Stimulated activated memory B cell treated with anti-CD40 and anti-IgM and Interleukin-4, amounts not matched to agents 10 μg/mL and 1 μg/mL and 100 μg/mL, for 72 hours (primary cell): ENCODE measurements around the gene ANTXR2.
A peak's percentile ranks its signal among the peaks of the same experiment; 100 is the strongest.
"Not testable (repeated sequence)": the region's sequence is repeated elsewhere in the genome, so short reads cannot be mapped to it uniquely, and the experiment has no call there.

Experiments used
- ATAC-seq: fragments of 150-1000 bp; cut with Tn5 transposase; 2 replicates; pipeline ENCODE4 v1.10.0; 2021
- H3K27ac Mint-ChIP-seq: one replicate; pipeline ENCODE4 v1.8.0; 2022; ENCODE audit warnings: mild to moderate bottlenecking, mixed read lengths
- H3K27me3 Mint-ChIP-seq: one replicate; pipeline ENCODE4 v1.8.0; 2022; ENCODE audit warnings: mixed read lengths
- H3K36me3 Mint-ChIP-seq: one replicate; pipeline ENCODE4 v1.8.0; 2022; ENCODE audit warnings: mixed read lengths
- H3K4me1 Mint-ChIP-seq: one replicate; pipeline ENCODE4 v1.8.0; 2022; ENCODE audit warnings: mixed read lengths
- H3K4me3 Mint-ChIP-seq: one replicate; pipeline ENCODE4 v1.8.0; 2022; ENCODE audit warnings: mild to moderate bottlenecking, moderate library complexity, mixed read lengths
- H3K9me3 Mint-ChIP-seq: one replicate; pipeline ENCODE4 v1.8.0; 2022; ENCODE audit warnings: mixed read lengths

The ANTXR2 gene

DNA sequence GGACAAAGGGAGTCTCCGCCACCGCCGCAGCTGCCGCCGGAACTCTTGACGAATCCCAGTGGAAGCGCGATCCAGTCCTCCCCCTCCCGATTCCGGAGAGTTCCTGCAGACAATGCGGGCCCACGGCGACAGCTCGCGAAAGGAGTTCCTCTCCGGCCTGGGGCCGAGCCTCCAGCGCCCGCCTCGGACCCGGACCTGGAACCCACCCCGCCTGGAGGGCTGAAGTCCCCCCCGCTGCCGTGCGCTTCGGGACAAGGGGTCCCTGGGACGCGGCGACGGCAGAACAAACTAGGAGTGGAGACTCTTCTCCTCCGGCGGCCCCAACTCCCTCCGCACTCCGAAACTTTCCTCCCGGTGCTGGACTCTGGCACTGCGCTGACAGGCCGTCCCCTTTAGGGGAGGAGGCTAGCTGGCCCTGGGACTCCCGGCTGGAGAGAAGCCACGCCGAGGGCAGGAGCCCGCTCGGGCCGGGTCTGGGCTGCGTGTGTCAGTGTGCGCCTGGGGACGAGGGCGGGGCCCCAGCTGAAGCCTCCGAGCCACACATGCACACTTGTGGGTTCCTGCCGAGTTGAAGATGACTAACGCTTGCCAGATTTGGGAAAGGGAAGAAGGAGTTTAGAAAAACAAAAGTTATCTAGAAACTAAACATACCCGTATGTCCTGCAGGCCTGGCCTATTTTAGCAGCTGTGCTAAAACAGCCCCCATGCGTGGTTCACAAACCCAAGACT lies at the start of gene ANTXR2:
ANTXR2 (minus strand) TSS at position 486 of the 729 bp plus-strand sequence. CDS start 669 bp downstream, outside the sequence.
- H3K4me3 Mint-ChIP-seq = peak within 1 kb of the TSS; percentile 94
- ATAC-seq = peak; percentile 91

GRCh38 chr4:80121815-80122214 lies 48.8 kb upstream of the ANTXR2 start:
- not testable (repeated sequence) for H3K36me3 Mint-ChIP-seq, H3K4me3 Mint-ChIP-seq, H3K9me3 Mint-ChIP-seq, ATAC-seq, H3K27ac Mint-ChIP-seq
- Mint-ChIP-seq H3K27me3 (peaks cover 20% of the 10 kb centered on the region), H3K4me1 (peaks cover 25% of the 10 kb centered on the region)

More for the DNA sequence above, at the start of gene ANTXR2:
- H3K4me1 Mint-ChIP-seq = peaks cover 61% of the 10 kb centered on the region
- no peaks in the 10 kb centered on the region for H3K9me3 Mint-ChIP-seq
- peaks cover 18% of the 10 kb centered on the region for H3K36me3 Mint-ChIP-seq
- H3K27ac Mint-ChIP-seq = peak within 1 kb of the TSS; percentile 90
- no peaks in the 10 kb centered on the region for H3K27me3 Mint-ChIP-seq

GRCh38 chr4:80119620-80120019 lies 46.6 kb upstream of the ANTXR2 start:
- not testable (repeated sequence) for H3K4me1 Mint-ChIP-seq, H3K27ac Mint-ChIP-seq, H3K36me3 Mint-ChIP-seq, ATAC-seq, H3K9me3 Mint-ChIP-seq, H3K4me3 Mint-ChIP-seq
- peaks cover 20% of the 10 kb centered on the region for H3K27me3 Mint-ChIP-seq

DNA sequence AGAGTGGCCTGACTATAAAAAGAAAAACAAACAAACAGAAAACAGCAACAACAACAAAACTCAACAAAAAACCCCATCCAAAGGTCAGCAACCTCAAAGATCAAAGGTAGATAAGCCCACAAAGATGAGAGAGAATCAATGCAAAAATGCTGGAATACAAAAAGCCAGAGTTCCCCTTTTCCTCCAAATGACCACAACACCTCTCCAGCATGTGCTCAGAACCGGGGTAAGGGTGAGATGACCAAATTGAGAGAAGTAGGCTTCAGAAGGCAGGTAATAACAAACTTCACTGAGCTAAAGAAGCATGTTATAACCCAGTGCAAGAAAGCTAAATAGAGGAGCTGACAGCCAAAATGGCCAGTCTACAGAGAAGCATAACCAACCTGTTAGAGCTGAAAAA lies 43.5 kb upstream of the ANTXR2 start:
- Mint-ChIP-seq H3K9me3 (peaks cover 9% of the 10 kb centered on the region), H3K36me3 (peaks cover 9% of the 10 kb centered on the region), H3K4me1 (no peaks in the 10 kb centered on the region), H3K27ac (no peak overlapping the region), H3K4me3 (no peak overlapping the region), H3K27me3 (peaks cover 20% of the 10 kb centered on the region)
- no peak for ATAC-seq

- no peak overlapping the region for H3K4me3 Mint-ChIP-seq
- no peak for ATAC-seq
- peaks cover 9% of the 10 kb centered on the region for H3K9me3 Mint-ChIP-seq
- H3K27me3 Mint-ChIP-seq = peaks cover 20% of the 10 kb centered on the region
- H3K27ac Mint-ChIP-seq = no peak overlapping the region
- H3K36me3 Mint-ChIP-seq = peaks cover 9% of the 10 kb centered on the region
- H3K4me1 Mint-ChIP-seq = no peaks in the 10 kb centered on the region
Measured at GRCh38 chr4:80115368-80116181, 42.5 kb upstream of the ANTXR2 start.

GRCh38 chr4:80114732-80115265 lies 41.8 kb upstream of the ANTXR2 start:
- Mint-ChIP-seq H3K27ac (no peak overlapping the region), H3K27me3 (peaks cover 20% of the 10 kb centered on the region), H3K4me1 (no peaks in the 10 kb centered on the region), H3K9me3 (peaks cover 9% of the 10 kb centered on the region), H3K36me3 (peaks cover 9% of the 10 kb centered on the region), H3K4me3 (no peak overlapping the region)
- ATAC-seq = no peak

DNA sequence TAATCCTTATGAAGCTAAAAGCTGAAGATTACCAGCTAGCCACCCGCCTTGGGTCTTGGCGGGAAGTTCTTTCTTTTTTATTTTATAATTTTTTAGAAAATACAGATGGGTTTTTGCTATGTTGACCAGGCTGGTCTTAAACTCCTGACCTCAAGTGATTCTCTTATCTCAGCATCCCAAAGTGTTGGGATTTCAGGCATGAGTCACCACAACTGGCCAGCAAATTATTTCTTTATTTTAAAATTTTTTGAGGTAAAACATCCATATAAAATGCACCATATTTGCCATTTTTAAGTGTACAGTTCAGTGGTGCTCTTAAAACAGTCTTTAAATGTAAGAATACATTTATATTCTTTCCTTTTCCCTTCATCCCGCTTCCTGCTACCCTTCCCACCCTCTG lies 40.6 kb upstream of the ANTXR2 start:
- H3K9me3 Mint-ChIP-seq = peaks cover 9% of the 10 kb centered on the region

GRCh38 chr4:80112236-80112635 lies 39.2 kb upstream of the ANTXR2 start:
- Mint-ChIP-seq H3K9me3 (peaks cover 6% of the 10 kb centered on the region), H3K27me3 (peaks cover 8% of the 10 kb centered on the region), H3K27ac (no peak overlapping the region), H3K4me3 (no peak overlapping the region), H3K4me1 (no peaks in the 10 kb centered on the region), H3K36me3 (peaks cover 5% of the 10 kb centered on the region)
- no peak for ATAC-seq

More for the DNA sequence above, 40.6 kb upstream of the ANTXR2 start:
- Mint-ChIP-seq H3K4me1 (no peaks in the 10 kb centered on the region), H3K27ac (no peak overlapping the region), H3K4me3 (no peak overlapping the region), H3K36me3 (peaks cover 9% of the 10 kb centered on the region), H3K27me3 (peaks cover 10% of the 10 kb centered on the region)
- ATAC-seq = no peak

GRCh38 chr4:80111276-80111675 lies 38.2 kb upstream of the ANTXR2 start:
- Mint-ChIP-seq H3K9me3 (peaks cover 15% of the 10 kb centered on the region), H3K36me3 (peaks cover 14% of the 10 kb centered on the region), H3K4me3 (no peak overlapping the region), H3K27ac (no peak overlapping the region), H3K27me3 (peaks cover 17% of the 10 kb centered on the region), H3K4me1 (no peaks in the 10 kb centered on the region)
- ATAC-seq = no peak

DNA sequence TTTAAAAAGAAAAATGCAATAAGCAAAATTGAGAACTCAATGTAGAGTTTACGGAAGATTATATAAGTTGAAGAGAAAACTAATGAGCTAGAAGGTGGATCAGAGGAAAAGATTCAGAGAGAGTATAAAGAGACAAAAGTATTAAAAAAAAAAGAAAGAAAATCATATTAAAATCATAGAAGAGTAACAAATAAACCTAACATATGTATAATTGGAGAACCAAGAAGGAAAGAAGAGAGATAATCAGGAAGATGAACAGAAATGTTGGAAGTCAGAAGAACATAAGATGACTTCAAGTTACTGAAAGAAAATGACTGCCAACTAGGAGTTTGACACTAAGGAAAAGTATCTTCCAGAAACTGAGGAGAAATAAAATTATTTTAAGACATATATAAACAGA lies 34.3 kb upstream of the ANTXR2 start:
- H3K36me3 Mint-ChIP-seq = peaks cover 16% of the 10 kb centered on the region
- no peak overlapping the region for H3K4me3 Mint-ChIP-seq
- H3K4me1 Mint-ChIP-seq = no peaks in the 10 kb centered on the region
- H3K27ac Mint-ChIP-seq = no peak overlapping the region
- peaks cover 15% of the 10 kb centered on the region for H3K9me3 Mint-ChIP-seq
- ATAC-seq = no peak
- peaks cover 20% of the 10 kb centered on the region for H3K27me3 Mint-ChIP-seq

GRCh38 chr4:80104927-80105326 lies 31.9 kb upstream of the ANTXR2 start:
- Mint-ChIP-seq H3K36me3 (peaks cover 16% of the 10 kb centered on the region), H3K27ac (no peak overlapping the region), H3K4me1 (no peaks in the 10 kb centered on the region), H3K27me3 (peaks cover 20% of the 10 kb centered on the region), H3K9me3 (peaks cover 15% of the 10 kb centered on the region), H3K4me3 (no peak overlapping the region)
- ATAC-seq = no peak

DNA sequence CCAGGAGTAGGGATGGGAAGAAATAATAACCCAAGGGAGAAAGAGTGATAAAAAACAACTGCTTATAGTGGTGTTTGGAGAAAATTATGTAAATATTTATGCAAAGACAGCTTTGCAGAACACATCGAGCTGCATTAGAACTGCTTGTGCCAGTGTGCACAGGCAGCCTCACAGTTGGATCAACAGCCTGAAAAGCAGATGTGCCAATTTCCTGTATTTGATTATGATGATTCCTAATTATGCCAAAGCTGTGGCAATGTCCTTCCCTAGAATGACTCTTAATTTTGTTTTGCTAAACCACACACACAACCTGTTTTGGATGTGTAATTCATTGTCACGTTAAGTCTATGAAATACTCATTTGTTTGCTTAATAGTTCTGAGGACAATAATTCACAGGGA lies 30.6 kb upstream of the ANTXR2 start:
- Mint-ChIP-seq H3K9me3 (peaks cover 16% of the 10 kb centered on the region), H3K4me1 (no peaks in the 10 kb centered on the region), H3K4me3 (no peak overlapping the region), H3K36me3 (peaks cover 16% of the 10 kb centered on the region), H3K27ac (no peak overlapping the region), H3K27me3 (peaks cover 20% of the 10 kb centered on the region)
- no peak for ATAC-seq

- Mint-ChIP-seq H3K4me3 (no peak overlapping the region), H3K27ac (no peak overlapping the region), H3K36me3 (peaks cover 7% of the 10 kb centered on the region), H3K27me3 (peaks cover 16% of the 10 kb centered on the region), H3K9me3 (peaks cover 10% of the 10 kb centered on the region), H3K4me1 (peaks cover 4% of the 10 kb centered on the region)
- no peak for ATAC-seq
Measured at GRCh38 chr4:80101792-80102116, 28.7 kb upstream of the ANTXR2 start.

DNA sequence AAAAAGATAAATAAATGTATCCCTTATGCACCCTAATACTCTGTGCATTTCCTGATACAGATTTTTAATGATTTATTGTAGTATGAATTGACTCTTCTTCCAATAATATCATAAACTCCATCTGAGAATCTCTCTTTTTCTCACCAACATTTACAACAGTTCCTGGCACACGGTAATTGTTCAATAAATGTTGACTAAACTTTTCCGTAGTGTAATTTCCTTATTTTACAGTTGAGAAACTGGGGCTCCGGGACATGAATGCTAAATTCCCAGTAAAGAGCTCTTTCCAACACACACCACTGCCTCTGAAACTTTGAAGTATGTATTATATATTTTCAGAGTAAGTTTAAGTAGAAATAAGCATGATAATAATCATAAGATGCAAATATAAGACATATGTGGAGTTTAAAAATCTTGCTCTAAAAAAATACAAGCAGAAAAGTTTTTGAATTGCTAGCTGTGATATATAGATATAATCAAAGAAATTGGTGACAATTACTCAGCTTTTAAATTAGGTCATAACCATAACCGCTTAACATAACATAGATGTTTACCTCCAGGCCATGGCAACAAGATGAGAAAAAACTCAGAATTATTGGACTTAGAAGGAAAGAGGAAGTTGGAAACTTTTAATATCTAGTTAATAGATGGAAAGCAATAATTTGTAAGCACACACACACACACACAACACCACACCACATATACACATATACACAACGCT lies 28.2 kb upstream of the ANTXR2 start:
- Mint-ChIP-seq H3K9me3 (peaks cover 5% of the 10 kb centered on the region), H3K36me3 (peaks cover 1% of the 10 kb centered on the region), H3K4me1 (peaks cover 4% of the 10 kb centered on the region), H3K4me3 (no peak overlapping the region), H3K27ac (no peak overlapping the region), H3K27me3 (peaks cover 11% of the 10 kb centered on the region)
- no peak for ATAC-seq

DNA sequence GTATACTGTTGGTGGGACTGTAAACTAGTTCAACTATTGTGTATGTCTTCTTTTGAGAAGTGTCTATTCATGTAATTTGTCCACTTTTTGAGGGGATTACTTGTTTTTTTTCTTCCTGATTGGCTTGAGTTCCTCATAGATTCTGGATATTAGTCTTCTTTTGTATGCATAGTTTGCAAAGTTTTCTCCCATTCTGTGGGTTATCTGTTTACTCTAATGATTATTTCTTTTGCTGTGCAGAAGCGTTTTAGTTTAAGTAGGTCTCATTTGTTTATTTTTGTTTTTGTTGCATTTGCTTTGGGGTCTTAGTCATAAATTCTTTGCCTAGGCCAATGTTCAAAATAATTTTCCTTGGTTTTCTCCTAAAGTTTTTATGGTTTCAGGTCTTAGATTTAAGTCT lies 26.6 kb upstream of the ANTXR2 start:
- Mint-ChIP-seq H3K27ac (no peak overlapping the region), H3K4me1 (peaks cover 4% of the 10 kb centered on the region), H3K27me3 (peaks cover 9% of the 10 kb centered on the region), H3K36me3 (no peaks in the 10 kb centered on the region), H3K9me3 (peaks cover 5% of the 10 kb centered on the region), H3K4me3 (no peak overlapping the region)
- ATAC-seq = no peak
